PFSK-1 (cell line): Measurements from ENCODE around the gene DAB2IP.

Source experiments
- FOXP2 ChIP-seq: optimal IDR thresholded peaks from 2 replicates; pipeline ENCODE3; 2011; ENCODE audit warnings: borderline replicate concordance, control low read depth, inconsistent platforms; ENCODE audit not compliant: insufficient read depth; ENCODE audit errors: extremely low read length, extremely low read depth
- POLR2AphosphoS5 ChIP-seq: IDR thresholded peaks from 2 replicates; pipeline ENCODE4 v1.6.1; 2012; ENCODE audit warnings: low read depth, mild to moderate bottlenecking, control low read depth, low read length, moderate library complexity
- SIN3A ChIP-seq: IDR thresholded peaks from 2 replicates; pipeline ENCODE4 v1.6.1; 2012; ENCODE audit warnings: mild to moderate bottlenecking, low read length, moderate library complexity, borderline replicate concordance; ENCODE audit not compliant: insufficient read depth
- TAF1 ChIP-seq: IDR thresholded peaks from 2 replicates; pipeline ENCODE4 v1.6.1; 2012; ENCODE audit warnings: low read length, control low read depth, borderline replicate concordance; ENCODE audit not compliant: insufficient read depth
- TF ChIP-seq, protein P1 (sequence below), 2 experiments: IDR thresholded peaks; 2 replicates each; pipeline versions ENCODE4 v1.6.1 to v1.8.0; 2011 to 2012; ENCODE audit warnings: low read depth in 2 of 2, low read length in 2 of 2, control low read depth in 1 of 2, inconsistent platforms in 1 of 2, mild to moderate bottlenecking in 1 of 2, moderate library complexity in 1 of 2; ENCODE audit not compliant: insufficient read depth in 1 of 2

Gene DAB2IP

DNA sequence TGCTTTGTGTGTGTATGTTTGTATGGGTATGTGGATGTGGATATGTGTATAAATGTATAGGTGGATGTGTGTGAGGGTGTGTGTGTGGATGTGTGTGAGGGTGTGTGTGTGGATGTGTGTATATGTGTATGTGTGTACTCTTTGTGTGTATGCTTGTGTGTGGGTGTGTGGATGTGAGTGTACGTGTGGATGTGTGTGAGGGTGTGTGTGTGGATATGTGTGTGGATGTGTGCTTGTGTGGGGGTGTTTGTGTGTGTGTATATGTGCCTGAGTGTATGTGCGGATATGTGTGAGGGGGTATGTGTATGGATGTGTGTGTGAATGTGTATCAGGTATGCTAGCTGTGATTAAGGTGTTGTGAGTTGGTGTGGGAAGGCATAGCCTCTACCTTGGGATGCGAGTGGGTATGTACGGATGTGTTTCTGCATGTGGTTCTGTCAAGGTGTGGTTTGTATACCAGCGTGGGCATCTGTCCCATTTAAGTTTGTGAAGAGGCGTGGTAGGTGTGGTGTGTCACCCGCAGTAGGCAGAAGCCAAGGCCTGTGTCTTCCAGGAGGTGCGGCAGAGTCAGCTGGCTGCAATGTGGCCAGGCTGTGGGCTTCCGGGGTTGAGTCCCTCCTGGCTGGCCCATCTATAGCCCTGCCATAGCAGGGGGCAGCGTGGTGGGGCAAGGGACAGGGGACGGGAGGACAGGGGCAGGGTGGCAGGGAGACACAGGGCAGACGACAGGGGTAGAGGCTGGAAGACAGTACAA, 155.8 kb downstream of the DAB2IP start:
- TF ChIP-seq, protein P1, sequence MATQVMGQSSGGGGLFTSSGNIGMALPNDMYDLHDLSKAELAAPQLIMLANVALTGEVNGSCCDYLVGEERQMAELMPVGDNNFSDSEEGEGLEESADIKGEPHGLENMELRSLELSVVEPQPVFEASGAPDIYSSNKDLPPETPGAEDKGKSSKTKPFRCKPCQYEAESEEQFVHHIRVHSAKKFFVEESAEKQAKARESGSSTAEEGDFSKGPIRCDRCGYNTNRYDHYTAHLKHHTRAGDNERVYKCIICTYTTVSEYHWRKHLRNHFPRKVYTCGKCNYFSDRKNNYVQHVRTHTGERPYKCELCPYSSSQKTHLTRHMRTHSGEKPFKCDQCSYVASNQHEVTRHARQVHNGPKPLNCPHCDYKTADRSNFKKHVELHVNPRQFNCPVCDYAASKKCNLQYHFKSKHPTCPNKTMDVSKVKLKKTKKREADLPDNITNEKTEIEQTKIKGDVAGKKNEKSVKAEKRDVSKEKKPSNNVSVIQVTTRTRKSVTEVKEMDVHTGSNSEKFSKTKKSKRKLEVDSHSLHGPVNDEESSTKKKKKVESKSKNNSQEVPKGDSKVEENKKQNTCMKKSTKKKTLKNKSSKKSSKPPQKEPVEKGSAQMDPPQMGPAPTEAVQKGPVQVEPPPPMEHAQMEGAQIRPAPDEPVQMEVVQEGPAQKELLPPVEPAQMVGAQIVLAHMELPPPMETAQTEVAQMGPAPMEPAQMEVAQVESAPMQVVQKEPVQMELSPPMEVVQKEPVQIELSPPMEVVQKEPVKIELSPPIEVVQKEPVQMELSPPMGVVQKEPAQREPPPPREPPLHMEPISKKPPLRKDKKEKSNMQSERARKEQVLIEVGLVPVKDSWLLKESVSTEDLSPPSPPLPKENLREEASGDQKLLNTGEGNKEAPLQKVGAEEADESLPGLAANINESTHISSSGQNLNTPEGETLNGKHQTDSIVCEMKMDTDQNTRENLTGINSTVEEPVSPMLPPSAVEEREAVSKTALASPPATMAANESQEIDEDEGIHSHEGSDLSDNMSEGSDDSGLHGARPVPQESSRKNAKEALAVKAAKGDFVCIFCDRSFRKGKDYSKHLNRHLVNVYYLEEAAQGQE (IDR thresholded peaks at IDR 0.05; ENCODE audit: insufficient read depth in 1 of 2, low read depth in 2 of 2, low read length in 2 of 2) = no peak
- TF ChIP-seq POLR2AphosphoS5 = no peak
- no peak for TF ChIP-seq SIN3A
- no peak for TF ChIP-seq FOXP2
- TF ChIP-seq TAF1 = no peak

DNA sequence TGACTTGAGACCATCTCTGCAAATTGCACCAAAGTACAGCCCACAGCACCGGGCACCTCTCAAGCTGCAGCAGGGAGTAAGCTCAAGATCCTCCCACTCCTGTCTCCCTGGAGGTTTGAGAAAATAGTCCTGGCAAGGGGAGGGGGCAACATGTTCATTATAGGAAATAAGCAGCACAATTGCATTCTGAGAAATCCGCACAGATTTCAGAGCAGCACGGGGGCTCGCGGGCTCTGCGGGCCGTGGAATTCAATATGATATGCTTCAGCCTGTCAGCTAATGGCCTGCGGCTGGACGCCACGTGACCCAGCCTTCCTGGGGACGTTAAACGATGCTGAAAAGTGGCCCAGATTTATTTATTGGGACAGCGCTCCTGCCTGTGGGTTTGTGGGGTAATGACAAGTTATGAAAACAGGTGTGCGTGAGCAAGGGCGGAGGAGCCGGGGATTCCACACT, 156.4 kb downstream of the DAB2IP start:
- no peak for TF ChIP-seq POLR2AphosphoS5
- TF ChIP-seq FOXP2 = no peak

DNA sequence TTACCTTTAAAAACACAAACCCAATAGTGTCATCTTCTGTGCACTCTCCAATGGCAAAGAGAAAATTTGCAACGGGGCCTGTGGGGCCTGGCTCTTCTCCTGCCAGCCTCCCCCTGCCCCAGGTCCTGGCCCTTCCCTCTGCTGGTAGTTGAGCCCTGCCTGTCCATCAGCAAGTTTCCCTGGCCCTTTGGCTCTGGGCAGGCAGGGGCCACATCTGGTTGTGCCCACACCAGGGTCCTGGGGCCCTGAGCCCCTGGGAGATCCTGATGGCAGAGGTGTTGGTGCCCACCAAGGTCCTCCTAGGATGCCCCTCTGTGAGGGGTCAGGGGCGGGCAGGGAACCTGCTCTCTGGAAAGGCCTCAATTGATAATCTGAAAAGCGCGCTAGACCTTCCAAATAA, 157.3 kb downstream of the DAB2IP start:
- TF ChIP-seq, protein P1 (IDR thresholded peaks at IDR 0.05; ENCODE audit: insufficient read depth in 1 of 2, low read depth in 2 of 2, low read length in 2 of 2) = no peak
- no peak for TF ChIP-seq TAF1
- TF ChIP-seq FOXP2 = no peak
- no peak for TF ChIP-seq SIN3A
- no peak for TF ChIP-seq POLR2AphosphoS5

DNA sequence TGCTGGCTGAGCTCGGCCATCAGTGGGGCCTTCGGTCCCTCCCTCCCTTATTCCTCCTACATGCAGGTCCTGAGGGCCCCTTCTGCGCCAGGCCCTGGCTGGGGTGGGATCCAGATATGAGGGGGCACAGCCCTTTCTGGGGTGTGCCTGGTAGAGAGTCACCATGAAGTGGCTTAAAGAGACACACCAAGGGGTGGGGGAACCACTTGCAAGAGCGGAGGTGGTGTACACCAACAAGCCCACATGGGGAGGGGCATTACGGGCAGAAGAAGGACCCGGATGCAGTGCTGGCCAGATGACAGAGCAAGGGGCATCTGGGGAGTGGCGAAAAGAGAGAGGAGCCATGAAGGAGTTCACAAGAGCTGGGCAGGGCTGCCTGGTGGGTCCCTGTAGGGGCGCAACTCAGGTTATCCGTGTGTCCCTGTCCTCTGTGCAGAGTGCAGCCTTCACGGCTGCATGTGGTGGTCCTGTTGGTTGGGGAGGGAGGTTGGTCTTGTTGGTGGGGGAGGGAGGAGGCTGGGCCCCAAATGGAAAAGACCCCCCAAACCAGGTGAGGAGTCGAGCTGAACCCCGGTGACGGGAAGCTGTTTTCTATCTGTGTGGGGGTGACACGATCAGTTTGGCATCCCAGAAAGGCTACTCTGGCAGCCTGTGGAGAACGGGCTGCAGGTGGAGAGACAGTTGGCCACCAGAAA, 158.1 kb downstream of the DAB2IP start:
- no peak for TF ChIP-seq TAF1
- no peak for TF ChIP-seq POLR2AphosphoS5
- TF ChIP-seq SIN3A = no peak
- TF ChIP-seq, protein P1 (IDR thresholded peaks at IDR 0.05; ENCODE audit: insufficient read depth in 1 of 2, low read depth in 2 of 2, low read length in 2 of 2) = no peak
- no peak for TF ChIP-seq FOXP2

DNA sequence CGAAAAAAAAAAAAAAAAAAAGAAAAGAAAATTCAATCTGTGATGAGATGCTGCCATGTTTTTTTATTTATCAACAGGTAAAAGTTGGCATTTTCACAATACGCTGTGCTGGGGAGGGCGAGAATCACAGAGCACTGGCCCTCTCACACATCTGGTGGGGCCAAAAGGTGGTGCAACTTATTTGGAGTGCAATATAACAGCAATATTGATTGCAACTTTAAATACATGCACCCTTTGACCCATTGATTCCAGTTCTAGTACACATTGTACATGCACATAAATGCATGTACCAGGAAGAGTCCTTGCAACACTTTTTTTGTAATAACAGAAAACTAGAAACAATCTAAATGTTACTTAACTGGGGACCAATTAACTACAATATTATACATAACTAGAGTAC, 159.1 kb downstream of the DAB2IP start:
- TF ChIP-seq, protein P1 (IDR thresholded peaks at IDR 0.05; ENCODE audit: insufficient read depth in 1 of 2, low read depth in 2 of 2, low read length in 2 of 2) = no peak
- no peak for TF ChIP-seq TAF1
- TF ChIP-seq POLR2AphosphoS5 = no peak
- TF ChIP-seq FOXP2 = no peak
- TF ChIP-seq SIN3A = no peak
